OCI-LY3 (cell line): ENCODE results near the gene PAM16.

Experiments used
- EZH2phosphoT487 ChIP-seq: fragments of 200-600 bp; shearing (Covaris generic); IDR thresholded peaks from 2 replicates; pipeline ENCODE4 v1.6.1; 2018; ENCODE audit warnings: antibody characterized with exemption, mixed run types, low read depth
- TF ChIP-seq, protein P1 (sequence below): fragments of 200-600, 300-600 bp; sonication (generic); IDR thresholded peaks from 2 replicates; pipeline ENCODE4 v1.5.1; 2014; ENCODE audit warnings: antibody characterized with exemption, low read length, low read depth

DNA sequence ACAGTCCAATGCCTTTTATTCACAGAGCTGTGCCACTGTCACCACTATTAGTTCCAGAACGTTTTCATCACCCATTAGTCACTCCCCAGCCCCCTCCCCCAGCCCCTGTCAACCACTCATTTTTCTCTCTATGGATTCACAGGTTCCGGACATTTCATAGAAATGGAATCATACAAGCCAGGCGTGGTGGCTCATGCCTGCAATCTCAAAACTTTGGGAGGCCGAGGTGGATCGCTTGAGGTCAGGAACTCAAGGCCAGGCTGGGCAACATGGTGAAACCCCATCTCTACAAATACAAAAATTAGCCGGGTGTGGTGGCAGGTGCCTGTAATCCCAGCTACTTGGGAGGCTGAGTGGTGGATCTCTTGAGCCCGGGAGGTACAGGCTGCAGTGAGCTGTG is 759 bp upstream of the PAM16 start:
- TF ChIP-seq, protein P1, sequence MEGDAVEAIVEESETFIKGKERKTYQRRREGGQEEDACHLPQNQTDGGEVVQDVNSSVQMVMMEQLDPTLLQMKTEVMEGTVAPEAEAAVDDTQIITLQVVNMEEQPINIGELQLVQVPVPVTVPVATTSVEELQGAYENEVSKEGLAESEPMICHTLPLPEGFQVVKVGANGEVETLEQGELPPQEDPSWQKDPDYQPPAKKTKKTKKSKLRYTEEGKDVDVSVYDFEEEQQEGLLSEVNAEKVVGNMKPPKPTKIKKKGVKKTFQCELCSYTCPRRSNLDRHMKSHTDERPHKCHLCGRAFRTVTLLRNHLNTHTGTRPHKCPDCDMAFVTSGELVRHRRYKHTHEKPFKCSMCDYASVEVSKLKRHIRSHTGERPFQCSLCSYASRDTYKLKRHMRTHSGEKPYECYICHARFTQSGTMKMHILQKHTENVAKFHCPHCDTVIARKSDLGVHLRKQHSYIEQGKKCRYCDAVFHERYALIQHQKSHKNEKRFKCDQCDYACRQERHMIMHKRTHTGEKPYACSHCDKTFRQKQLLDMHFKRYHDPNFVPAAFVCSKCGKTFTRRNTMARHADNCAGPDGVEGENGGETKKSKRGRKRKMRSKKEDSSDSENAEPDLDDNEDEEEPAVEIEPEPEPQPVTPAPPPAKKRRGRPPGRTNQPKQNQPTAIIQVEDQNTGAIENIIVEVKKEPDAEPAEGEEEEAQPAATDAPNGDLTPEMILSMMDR, result no peak
- TF ChIP-seq EZH2phosphoT487, result no peak
